Activated CD4-positive, alpha-beta memory T cell treated with anti-CD3 and anti-CD28 coated beads for 36 hours (primary cell): ENCODE measurements around the gene STX10. TPM values are rescaled to one million over a fixed set of nuclear protein-coding genes. Genes with fewer than 3 reads are reported as not detected.
A peak's percentile ranks its signal among the peaks of the same experiment; 100 is the strongest.

Experiments
- CTCF ChIA-PET: fragments of 350-600 bp; sonication (Branson Sonifier 250); formaldehyde crosslinking; loops from one replicate; lab custom pipeline; 2021; ENCODE audit warnings: antibody characterized with exemption, inconsistent platforms; lab: Charles Lee
- POLR2A ChIA-PET: fragments of 350-600 bp; sonication (Branson Sonifier 250); formaldehyde crosslinking; loops from one replicate; lab custom pipeline; 2021; ENCODE audit warnings: antibody characterized with exemption; lab: Charles Lee
- DNase-seq: peaks from one replicate; pipeline ENCODE4 v3.0.0-alpha.2; 2020
- H3K27ac Mint-ChIP-seq: one replicate; pipeline ENCODE4 v1.8.0; 2021; ENCODE audit warnings: mixed read lengths
- H3K27me3 Mint-ChIP-seq: one replicate; pipeline ENCODE4 v1.8.0; 2021; ENCODE audit warnings: mixed read lengths
- H3K36me3 Mint-ChIP-seq: one replicate; pipeline ENCODE4 v1.8.0; 2021; ENCODE audit warnings: mixed read lengths
- H3K4me1 Mint-ChIP-seq: one replicate; pipeline ENCODE4 v1.8.0; 2021; ENCODE audit warnings: low read depth, mixed read lengths
- H3K4me3 Mint-ChIP-seq: one replicate; pipeline ENCODE4 v1.8.0; 2021; ENCODE audit warnings: mild to moderate bottlenecking, mixed read lengths
- H3K9me3 Mint-ChIP-seq: one replicate; pipeline ENCODE4 v1.8.0; 2021; ENCODE audit warnings: mixed read lengths
- intact Hi-C: fragments of 100-400 bp; cut with micrococcal nuclease; formaldehyde crosslinking; loops from one replicate; pipeline ENCODE4 v1.15.1; 2023
- total RNA-seq, 2 experiments: library from RNA; stranded (reverse); gene quantifications; one replicate each; pipeline ENCODE4 v1.2.3, GENCODE V29; 2021

Gene STX10
- total RNA-seq, 2 experiments from 2014 or later = 65.5 to 66.3 TPM

GRCh38 chr19:13137290-13137794, 12.8 kb downstream of the STX10 start:
- peaks cover 20% of the 10 kb centered on the region for H3K4me1 Mint-ChIP-seq
- H3K9me3 Mint-ChIP-seq = no peaks in the 10 kb centered on the region
- POLR2A ChIA-PET = interaction anchor here (1.0 kb wide), 1 partner anchor 10 kb away, joined by 5 read pairs; no protein-coding TSS in a partner anchor
- H3K4me3 Mint-ChIP-seq = no peak overlapping the region
- intact Hi-C loops = no loop called here
- no peaks in the 10 kb centered on the region for H3K27me3 Mint-ChIP-seq
- DNase-seq = no peak
- CTCF ChIA-PET = interaction anchor here (1.4 kb wide), 1 partner anchor 9 kb away, joined by 3 read pairs; no protein-coding TSS in a partner anchor
- H3K27ac Mint-ChIP-seq = no peak overlapping the region
- peaks cover 27% of the 10 kb centered on the region for H3K36me3 Mint-ChIP-seq

- DNase-seq = no peak
- no peak overlapping the region for H3K27ac Mint-ChIP-seq
- peaks cover 35% of the 10 kb centered on the region for H3K4me1 Mint-ChIP-seq
- H3K9me3 Mint-ChIP-seq = no peaks in the 10 kb centered on the region
- peaks cover 29% of the 10 kb centered on the region for H3K36me3 Mint-ChIP-seq
- ChIA-PET CTCF (interaction anchor here (1.4 to 1.6 kb wide), 2 partner anchors 11 to 31 kb away, joined by 3 read pairs; no protein-coding TSS in a partner anchor), POLR2A (interaction anchor here (1.0 to 1.1 kb wide), 2 partner anchors 11 to 17 kb away, joined by 3 to 10 read pairs; no protein-coding TSS in a partner anchor)
- intact Hi-C loops = no loop called here
- H3K4me3 Mint-ChIP-seq = no peak overlapping the region
- no peaks in the 10 kb centered on the region for H3K27me3 Mint-ChIP-seq
Measured at GRCh38 chr19:13135068-13136062, 14.8 kb downstream of the STX10 start.

- Mint-ChIP-seq H3K4me1 (peaks cover 37% of the 10 kb centered on the region), H3K27ac (no peak overlapping the region), H3K27me3 (no peaks in the 10 kb centered on the region), H3K36me3 (peaks cover 28% of the 10 kb centered on the region), H3K9me3 (no peaks in the 10 kb centered on the region), H3K4me3 (no peak overlapping the region)
- ChIA-PET POLR2A (interaction anchor here (0.5 to 1.0 kb wide), 2 partner anchors 18 to 44 kb away, joined by 3 read pairs; no protein-coding TSS in a partner anchor), CTCF (interaction anchor here (1.6 kb wide), 1 partner anchor 30 kb away, joined by 3 read pairs; no protein-coding TSS in a partner anchor)
- DNase-seq = no peak
- intact Hi-C loops = no loop called here
Measured at GRCh38 chr19:13134626-13135025, 15.5 kb downstream of the STX10 start.

- Mint-ChIP-seq H3K27me3 (no peaks in the 10 kb centered on the region), H3K4me3 (no peak overlapping the region), H3K9me3 (no peaks in the 10 kb centered on the region), H3K27ac (peak overlapping the region; percentile 96), H3K4me1 (peaks cover 42% of the 10 kb centered on the region), H3K36me3 (peaks cover 24% of the 10 kb centered on the region)
- DNase-seq = no peak
- CTCF ChIA-PET = interaction anchor here (0.7 to 2.1 kb wide), 8 partner anchors 17 to 248 kb away, joined by 3 to 11 read pairs (median 5); partner anchors contain the start of genes IER2 and STX10
- POLR2A ChIA-PET = interaction anchor here (0.9 to 2.9 kb wide), 8 partner anchors 9 to 34 kb away, joined by 4 to 20 read pairs (median 8); partner anchors contain the start of gene NACC1
- intact Hi-C loops = no loop called here
Measured at GRCh38 chr19:13133241-13133870, 16.8 kb downstream of the STX10 start.

GRCh38 chr19:13132471-13133180, 17.5 kb downstream of the STX10 start:
- Mint-ChIP-seq H3K27ac (peak overlapping the region; percentile 96), H3K36me3 (peaks cover 20% of the 10 kb centered on the region), H3K27me3 (no peaks in the 10 kb centered on the region), H3K4me1 (peaks cover 46% of the 10 kb centered on the region), H3K4me3 (peak overlapping the region; percentile 60), H3K9me3 (no peaks in the 10 kb centered on the region)
- CTCF ChIA-PET = interaction anchor here (0.6 to 2.1 kb wide), 13 partner anchors 10 to 247 kb away, joined by 3 to 11 read pairs (median 4); partner anchors contain the start of genes IER2, NACC1 and STX10
- intact Hi-C loops = loop anchor here (1.0 kb wide), 2 partner anchors 14 to 19 kb away; partner anchors contain the start of gene NACC1
- DNase-seq = peak; percentile 83
- POLR2A ChIA-PET = interaction anchor here (0.9 to 2.9 kb wide), 11 partner anchors 10 to 33 kb away, joined by 3 to 20 read pairs (median 6); partner anchors contain the start of genes NACC1 and STX10

- H3K4me3 Mint-ChIP-seq = no peak overlapping the region
- no peaks in the 10 kb centered on the region for H3K27me3 Mint-ChIP-seq
- intact Hi-C loops = no loop called here
- no peaks in the 10 kb centered on the region for H3K9me3 Mint-ChIP-seq
- H3K27ac Mint-ChIP-seq = peak overlapping the region; percentile 96
- H3K36me3 Mint-ChIP-seq = peaks cover 12% of the 10 kb centered on the region
- ChIA-PET POLR2A (interaction anchor here (0.8 to 2.9 kb wide), 6 partner anchors 9 to 24 kb away, joined by 3 to 19 read pairs (median 8); partner anchors contain the start of genes NACC1 and STX10), CTCF (interaction anchor here (0.8 to 2.1 kb wide), 6 partner anchors 9 to 166 kb away, joined by 3 to 8 read pairs (median 5); partner anchors contain the start of genes IER2 and STX10)
- H3K4me1 Mint-ChIP-seq = peaks cover 46% of the 10 kb centered on the region
- DNase-seq = no peak
Measured at GRCh38 chr19:13130886-13131490, 19.2 kb downstream of the STX10 start.

- Mint-ChIP-seq H3K4me1 (peaks cover 44% of the 10 kb centered on the region), H3K27ac (no peak overlapping the region), H3K9me3 (no peaks in the 10 kb centered on the region), H3K27me3 (no peaks in the 10 kb centered on the region), H3K4me3 (no peak overlapping the region), H3K36me3 (peaks cover 7% of the 10 kb centered on the region)
- ChIA-PET CTCF (interaction anchor here (2.1 kb wide), 1 partner anchor 20 kb away, joined by 7 read pairs; the partner anchor contains the start of genes IER2 and STX10), POLR2A (no interaction called here)
- intact Hi-C loops = no loop called here
- no peak for DNase-seq
Measured at GRCh38 chr19:13129384-13129783, 20.8 kb downstream of the STX10 start.

- Mint-ChIP-seq H3K27ac (peak overlapping the region; percentile 49), H3K9me3 (no peaks in the 10 kb centered on the region), H3K4me3 (no peak overlapping the region), H3K36me3 (peaks cover 7% of the 10 kb centered on the region), H3K4me1 (peaks cover 44% of the 10 kb centered on the region), H3K27me3 (no peaks in the 10 kb centered on the region)
- no peak for DNase-seq
- CTCF ChIA-PET = interaction anchor here (2.0 to 2.1 kb wide), 2 partner anchors 21 to 24 kb away, joined by 4 to 7 read pairs; partner anchors contain the start of genes IER2 and STX10
- intact Hi-C loops = no loop called here
- POLR2A ChIA-PET = no interaction called here
Measured at GRCh38 chr19:13128583-13128982, 21.6 kb downstream of the STX10 start.

GRCh38 chr19:13127811-13128575, 22.2 kb downstream of the STX10 start:
- Mint-ChIP-seq H3K4me1 (peaks cover 39% of the 10 kb centered on the region), H3K27ac (peak overlapping the region; percentile 49), H3K4me3 (no peak overlapping the region), H3K27me3 (no peaks in the 10 kb centered on the region), H3K36me3 (peaks cover 7% of the 10 kb centered on the region), H3K9me3 (no peaks in the 10 kb centered on the region)
- POLR2A ChIA-PET = interaction anchor here (0.6 kb wide), 1 partner anchor 9 kb away, joined by 5 read pairs; no protein-coding TSS in a partner anchor
- CTCF ChIA-PET = interaction anchor here (0.9 to 2.0 kb wide), 2 partner anchors 9 to 23 kb away, joined by 3 to 4 read pairs; no protein-coding TSS in a partner anchor
- no peak for DNase-seq
- intact Hi-C loops = no loop called here

- CTCF ChIA-PET = interaction anchor here (2.0 kb wide), 1 partner anchor 22 kb away, joined by 4 read pairs; no protein-coding TSS in a partner anchor
- no peaks in the 10 kb centered on the region for H3K27me3 Mint-ChIP-seq
- H3K27ac Mint-ChIP-seq = no peak overlapping the region
- POLR2A ChIA-PET = no interaction called here
- intact Hi-C loops = no loop called here
- H3K4me3 Mint-ChIP-seq = no peak overlapping the region
- no peaks in the 10 kb centered on the region for H3K9me3 Mint-ChIP-seq
- H3K36me3 Mint-ChIP-seq = peaks cover 5% of the 10 kb centered on the region
- H3K4me1 Mint-ChIP-seq = peaks cover 36% of the 10 kb centered on the region
- DNase-seq = no peak
Measured at GRCh38 chr19:13127051-13127450, 23.1 kb downstream of the STX10 start.
